ENCODE results near the gene KRT10.

Gene KRT10

GRCh38 chr17:40813804-40814203 is 8.6 kb downstream of the KRT10 start:
- in situ Hi-C loops (cut with HindIII; ENCODE audit: low pct_unique_long_range_greater_than_20kb, low sequenced_read_pairs): no loop called here
- TF ChIP-seq JUND (IDR thresholded peaks at IDR 0.05; ENCODE audit: low read depth): no peak
- no peak for DNase-seq (ENCODE audit: low read depth in 1 of 2, low spot score in 1 of 2)

GRCh38 chr17:40812639-40813038 is 9.8 kb downstream of the KRT10 start:
- DNase-seq (ENCODE audit: low read depth in 1 of 2, low spot score in 1 of 2): no peak
- no peak for TF ChIP-seq JUND (IDR thresholded peaks at IDR 0.05; ENCODE audit: low read depth)
- in situ Hi-C loops (cut with HindIII; ENCODE audit: low pct_unique_long_range_greater_than_20kb, low sequenced_read_pairs): no loop called here

GRCh38 chr17:40810494-40810893 is 11.9 kb downstream of the KRT10 start:
- in situ Hi-C loops (cut with HindIII; ENCODE audit: low pct_unique_long_range_greater_than_20kb, low sequenced_read_pairs): no loop called here
- DNase-seq (ENCODE audit: low read depth in 1 of 2, low spot score in 1 of 2): peak in 1 of 2 experiments; percentile 70
- TF ChIP-seq JUND (IDR thresholded peaks at IDR 0.05; ENCODE audit: low read depth): no peak

- DNase-seq (ENCODE audit: low read depth in 1 of 2, low spot score in 1 of 2): no peak
- TF ChIP-seq JUND (IDR thresholded peaks at IDR 0.05; ENCODE audit: low read depth): no peak
- in situ Hi-C loops (cut with HindIII; ENCODE audit: low pct_unique_long_range_greater_than_20kb, low sequenced_read_pairs): no loop called here
Observed at GRCh38 chr17:40809721-40810421, 12.5 kb downstream of the KRT10 start.

- no peak for DNase-seq (ENCODE audit: low read depth in 1 of 2, low spot score in 1 of 2)
- no peak for TF ChIP-seq JUND (IDR thresholded peaks at IDR 0.05; ENCODE audit: low read depth)
- in situ Hi-C loops (cut with HindIII; ENCODE audit: low pct_unique_long_range_greater_than_20kb, low sequenced_read_pairs): no loop called here
Observed at GRCh38 chr17:40806131-40806530, 16.3 kb downstream of the KRT10 start.

- no peak for TF ChIP-seq JUND (IDR thresholded peaks at IDR 0.05; ENCODE audit: low read depth)
- in situ Hi-C loops (cut with HindIII; ENCODE audit: low pct_unique_long_range_greater_than_20kb, low sequenced_read_pairs): no loop called here
Observed at GRCh38 chr17:40803617-40804082, 18.8 kb downstream of the KRT10 start.

GRCh38 chr17:40801157-40801556 is 21.3 kb downstream of the KRT10 start:
- in situ Hi-C loops (cut with HindIII; ENCODE audit: low pct_unique_long_range_greater_than_20kb, low sequenced_read_pairs): no loop called here
- TF ChIP-seq JUND (IDR thresholded peaks at IDR 0.05; ENCODE audit: low read depth): no peak
- no peak for DNase-seq (ENCODE audit: low read depth in 1 of 2, low spot score in 1 of 2)

More at GRCh38 chr17:40803617-40804082, 18.8 kb downstream of the KRT10 start:
- peak; percentile 77 to 90 for DNase-seq (ENCODE audit: low read depth in 1 of 2, low spot score in 1 of 2)

GRCh38 chr17:40800381-40800780 is 22.0 kb downstream of the KRT10 start:
- in situ Hi-C loops (cut with HindIII; ENCODE audit: low pct_unique_long_range_greater_than_20kb, low sequenced_read_pairs): no loop called here
- no peak for DNase-seq (ENCODE audit: low read depth in 1 of 2, low spot score in 1 of 2)

GRCh38 chr17:40799859-40800258 is 22.6 kb downstream of the KRT10 start, which contains the start of gene KRT28:
TSS of gene KRT28 (minus strand) at chr17:40799959. CDS start at chr17:40799893, 66 bp downstream.
- in situ Hi-C loops (cut with HindIII; ENCODE audit: low pct_unique_long_range_greater_than_20kb, low sequenced_read_pairs): no loop called here
- no peak for TF ChIP-seq JUND (IDR thresholded peaks at IDR 0.05; ENCODE audit: low read depth)
- DNase-seq (ENCODE audit: low read depth in 1 of 2, low spot score in 1 of 2): no peak

More at GRCh38 chr17:40800381-40800780, 22.0 kb downstream of the KRT10 start:
- no peak for TF ChIP-seq JUND (IDR thresholded peaks at IDR 0.05; ENCODE audit: low read depth)

- no peak for TF ChIP-seq JUND (IDR thresholded peaks at IDR 0.05; ENCODE audit: low read depth)
- DNase-seq (ENCODE audit: low read depth in 1 of 2, low spot score in 1 of 2): no peak
- in situ Hi-C loops (cut with HindIII; ENCODE audit: low pct_unique_long_range_greater_than_20kb, low sequenced_read_pairs): no loop called here
Observed at GRCh38 chr17:40796846-40797245, 25.6 kb downstream of the KRT10 start.

GRCh38 chr17:40795019-40795667 is 27.3 kb downstream of the KRT10 start:
- no peak for DNase-seq (ENCODE audit: low read depth in 1 of 2, low spot score in 1 of 2)
- in situ Hi-C loops (cut with HindIII; ENCODE audit: low pct_unique_long_range_greater_than_20kb, low sequenced_read_pairs): no loop called here
- no peak for TF ChIP-seq JUND (IDR thresholded peaks at IDR 0.05; ENCODE audit: low read depth)

GRCh38 chr17:40794466-40794865 is 27.9 kb downstream of the KRT10 start:
- no peak for DNase-seq (ENCODE audit: low read depth in 1 of 2, low spot score in 1 of 2)
- TF ChIP-seq JUND (IDR thresholded peaks at IDR 0.05; ENCODE audit: low read depth): no peak
- in situ Hi-C loops (cut with HindIII; ENCODE audit: low pct_unique_long_range_greater_than_20kb, low sequenced_read_pairs): no loop called here

- no peak for TF ChIP-seq JUND (IDR thresholded peaks at IDR 0.05; ENCODE audit: low read depth)
- in situ Hi-C loops (cut with HindIII; ENCODE audit: low pct_unique_long_range_greater_than_20kb, low sequenced_read_pairs): no loop called here
- no peak for DNase-seq (ENCODE audit: low read depth in 1 of 2, low spot score in 1 of 2)
Observed at GRCh38 chr17:40793832-40794231, 28.6 kb downstream of the KRT10 start.

Measured in T47D (cell line).